Measurements from ENCODE around the gene DAZAP1. TPM values are rescaled to one million over a fixed set of nuclear protein-coding genes. Genes with fewer than 3 reads are reported as not detected.

The DAZAP1 gene
- total RNA-seq, 5 donors from 2014 or later (not counting 1 experiment from before 2014, with no cell fraction given) = 153 to 170 (median 161) TPM

DNA sequence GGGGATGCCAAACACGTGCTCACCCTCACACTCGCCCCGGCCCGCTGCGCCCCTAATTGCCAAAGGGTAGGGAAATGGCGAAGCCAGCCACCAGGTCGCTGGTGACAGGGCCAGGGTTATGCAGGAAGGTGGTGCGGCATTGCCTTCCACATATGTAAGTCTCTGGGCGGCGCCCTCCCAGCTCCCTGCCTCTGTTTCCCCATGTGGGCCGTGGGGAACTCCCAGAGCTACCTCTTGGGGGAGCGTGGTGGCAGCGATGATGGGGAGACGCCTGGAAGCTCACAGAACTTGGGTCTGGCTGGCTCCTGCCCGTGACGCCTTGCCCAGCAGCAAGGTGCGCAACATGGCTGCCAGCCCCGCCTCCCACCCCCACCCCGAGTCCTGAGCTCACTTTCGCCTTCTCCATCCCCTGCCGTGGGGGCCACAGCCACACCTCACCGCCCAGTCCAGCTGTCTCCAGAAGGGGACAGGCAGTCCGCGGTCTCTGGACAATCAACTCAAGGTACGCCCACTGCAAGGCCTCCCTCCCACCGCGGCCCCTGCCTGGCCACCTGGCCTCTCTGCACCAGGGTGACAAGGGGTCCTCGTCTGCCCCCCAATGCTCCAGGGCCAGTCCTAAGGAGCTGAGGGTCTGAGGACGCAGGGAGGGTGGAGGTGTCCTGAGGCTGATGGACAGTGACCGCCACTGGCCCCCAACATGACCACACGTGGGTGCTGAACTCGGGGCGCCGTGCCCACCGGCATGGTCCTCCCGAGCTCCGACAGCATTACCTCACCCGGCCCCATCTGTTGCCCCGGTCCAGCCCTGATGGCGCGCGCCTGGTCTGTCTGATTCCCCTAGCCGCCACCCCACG is 65.1 kb downstream of the DAZAP1 start:
- 66% methylated on average over 18 of the region's 44 CpGs for WGBS (ENCODE audit: insufficient coverage)
- H3K27me3 ChIP-seq (replicated peaks in 1 of 2; ENCODE audit: control insufficient read depth in 2 of 2, extremely low read depth in 1 of 2, insufficient read depth in 2 of 2, low read length in 1 of 2) = peaks cover 0 to 48% of the 10 kb centered on the region in 2 experiments
- no peaks in the 10 kb centered on the region for H3K9me3 ChIP-seq
- ChIA-PET POLR2A (no interaction called here), CTCF (no interaction called here)
- H3K4me1 ChIP-seq (ENCODE audit: control insufficient read depth in 1 of 2, extremely low read depth in 1 of 2, insufficient read depth in 2 of 2, low read length in 2 of 2) = peaks cover 7 to 64% of the 10 kb centered on the region in 2 experiments
- no peak for ATAC-seq (replicated peaks in 1 of 4)
- H3K36me3 ChIP-seq (ENCODE audit: control insufficient read depth in 2 of 2, extremely low read depth in 1 of 2, insufficient read depth in 1 of 2, low read length in 1 of 2) = peaks cover 8 to 12% of the 10 kb centered on the region in 2 donors
- no peak overlapping the region for H3K27ac ChIP-seq (ENCODE audit: low read length)
- Mint-ChIP-seq H3K27ac (no peak overlapping the region), H3K4me3 (peak overlapping the region in 2 of 3 donors; percentile 41 to 78), H3K9me3 (no peaks in the 10 kb centered on the region), H3K36me3 (no peaks in the 10 kb centered on the region), H3K4me1 (peaks cover 16 to 26% (median 18%) of the 10 kb centered on the region in 3 donors), H3K27me3 (peaks cover 0 to 7% of the 10 kb centered on the region in 2 donors)
- H3K4me3 ChIP-seq (ENCODE audit: control insufficient read depth in 1 of 2, extremely low read depth in 1 of 2, low read length in 1 of 2) = no peak overlapping the region
- no peak for DNase-seq

DNA sequence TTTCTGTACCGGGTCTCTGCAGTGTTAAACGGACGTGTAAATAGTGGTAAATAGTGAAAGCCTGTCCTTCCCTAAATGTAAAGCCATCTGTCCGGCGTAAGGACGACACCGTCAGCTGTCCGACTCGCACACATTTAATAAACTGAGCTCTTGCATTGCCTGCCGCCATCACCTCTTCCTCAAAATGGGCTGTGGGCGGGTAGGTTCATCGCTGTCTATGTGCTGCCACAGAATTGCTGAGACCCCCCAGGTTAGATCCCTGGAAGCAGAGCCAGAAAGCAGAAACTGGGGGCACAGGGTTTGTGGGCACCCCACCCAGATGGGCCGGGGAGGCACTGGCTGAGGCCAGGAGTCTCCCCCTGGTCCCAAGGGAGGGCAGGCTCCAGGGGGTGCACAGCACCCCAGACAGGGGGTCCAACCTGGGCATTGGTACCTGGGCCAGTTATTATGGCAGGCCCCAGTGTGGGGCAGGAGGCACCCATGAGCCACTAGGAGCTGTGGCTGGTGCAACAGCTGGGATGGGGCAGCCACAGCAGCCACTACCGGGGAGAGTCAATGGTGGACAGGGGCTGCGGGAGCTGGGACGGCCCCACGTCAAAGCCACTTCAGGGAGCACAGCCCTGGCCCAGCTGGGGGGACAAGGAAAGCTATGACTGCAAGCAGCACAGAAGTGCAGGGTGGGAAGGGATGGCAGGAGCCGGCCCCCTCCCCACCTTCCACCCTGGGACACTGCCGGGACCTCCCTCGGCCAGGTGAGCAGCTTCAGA is 65.9 kb downstream of the DAZAP1 start:
- Mint-ChIP-seq H3K27ac (no peak overlapping the region), H3K9me3 (no peaks in the 10 kb centered on the region), H3K4me1 (peaks cover 19 to 28% (median 24%) of the 10 kb centered on the region in 3 donors), H3K36me3 (no peaks in the 10 kb centered on the region), H3K27me3 (peaks cover 0 to 6% of the 10 kb centered on the region in 2 donors), H3K4me3 (peak overlapping the region in 2 of 3 donors; percentile 21 to 35)
- no peak for DNase-seq
- CTCF ChIA-PET = no interaction called here
- peaks cover 6 to 65% of the 10 kb centered on the region in 2 experiments for H3K4me1 ChIP-seq (ENCODE audit: control insufficient read depth in 1 of 2, extremely low read depth in 1 of 2, insufficient read depth in 2 of 2, low read length in 2 of 2)
- POLR2A ChIA-PET = no interaction called here
- H3K27ac ChIP-seq (ENCODE audit: low read length) = no peak overlapping the region
- no peak overlapping the region for H3K4me3 ChIP-seq (ENCODE audit: control insufficient read depth in 1 of 2, extremely low read depth in 1 of 2, low read length in 1 of 2)
- no peaks in the 10 kb centered on the region for H3K9me3 ChIP-seq
- ATAC-seq (replicated peaks in 1 of 4) = no peak
- H3K27me3 ChIP-seq (replicated peaks in 1 of 2; ENCODE audit: control insufficient read depth in 2 of 2, extremely low read depth in 1 of 2, insufficient read depth in 2 of 2, low read length in 1 of 2) = peaks cover 0 to 42% of the 10 kb centered on the region in 2 experiments
- H3K36me3 ChIP-seq (ENCODE audit: control insufficient read depth in 2 of 2, extremely low read depth in 1 of 2, insufficient read depth in 1 of 2, low read length in 1 of 2) = peaks cover 8 to 12% of the 10 kb centered on the region in 2 donors
- WGBS (ENCODE audit: insufficient coverage) = 96% methylated on average over 6 of the region's 20 CpGs

DNA sequence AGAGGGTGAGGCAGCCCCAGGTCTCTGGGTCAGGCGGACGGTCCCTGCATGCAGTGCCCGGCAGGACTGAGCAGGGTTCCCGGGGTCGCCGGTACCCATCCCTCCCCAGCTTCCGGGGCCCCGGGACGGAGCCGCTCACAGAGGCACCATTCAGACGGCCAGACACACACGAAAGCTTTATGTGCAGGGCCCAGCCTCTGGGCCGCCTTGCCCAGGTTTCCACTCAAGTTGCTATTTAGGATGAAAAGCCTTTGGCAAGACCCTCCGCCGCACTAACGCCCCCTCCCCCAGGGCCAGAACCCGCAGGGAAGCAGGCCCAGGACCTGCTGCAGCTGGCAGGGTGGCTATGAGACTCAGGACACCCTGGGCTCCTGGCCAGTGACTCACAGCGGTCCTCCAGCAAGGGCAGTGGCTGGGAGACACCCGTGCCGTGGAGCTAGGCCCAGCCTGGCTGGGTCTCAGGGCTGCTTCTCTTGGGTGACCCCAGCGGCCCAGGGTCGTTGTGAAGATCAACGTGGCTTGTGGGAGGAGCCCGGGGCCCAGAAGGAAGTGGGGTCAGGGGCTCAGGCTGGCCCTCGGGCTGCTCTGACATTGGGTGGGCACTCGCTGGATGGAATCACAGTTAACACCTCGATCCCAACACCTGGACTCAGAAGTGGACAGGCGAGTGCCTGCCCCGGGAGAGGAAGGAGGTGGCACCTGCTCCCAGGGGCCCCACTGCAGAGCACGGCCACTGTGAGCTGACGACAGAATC is 66.8 kb downstream of the DAZAP1 start:
- Mint-ChIP-seq H3K4me3 (no peak overlapping the region), H3K4me1 (peaks cover 22 to 32% (median 30%) of the 10 kb centered on the region in 3 donors), H3K27ac (no peak overlapping the region), H3K27me3 (peaks cover 0 to 6% of the 10 kb centered on the region in 2 donors), H3K36me3 (no peaks in the 10 kb centered on the region), H3K9me3 (no peaks in the 10 kb centered on the region)
- POLR2A ChIA-PET = no interaction called here
- DNase-seq = no peak
- peaks cover 8 to 12% of the 10 kb centered on the region in 2 donors for H3K36me3 ChIP-seq (ENCODE audit: control insufficient read depth in 2 of 2, extremely low read depth in 1 of 2, insufficient read depth in 1 of 2, low read length in 1 of 2)
- WGBS (ENCODE audit: insufficient coverage) = 93% methylated on average over 26 of the region's 31 CpGs
- H3K27me3 ChIP-seq (replicated peaks in 1 of 2; ENCODE audit: control insufficient read depth in 2 of 2, extremely low read depth in 1 of 2, insufficient read depth in 2 of 2, low read length in 1 of 2) = peaks cover 0 to 38% of the 10 kb centered on the region in 2 experiments
- H3K4me3 ChIP-seq (ENCODE audit: control insufficient read depth in 1 of 2, extremely low read depth in 1 of 2, low read length in 1 of 2) = no peak overlapping the region
- peaks cover 9 to 64% of the 10 kb centered on the region in 2 experiments for H3K4me1 ChIP-seq (ENCODE audit: control insufficient read depth in 1 of 2, extremely low read depth in 1 of 2, insufficient read depth in 2 of 2, low read length in 2 of 2)
- H3K9me3 ChIP-seq = no peaks in the 10 kb centered on the region
- ATAC-seq (replicated peaks in 1 of 4) = no peak
- CTCF ChIA-PET = no interaction called here
- H3K27ac ChIP-seq (ENCODE audit: low read length) = no peak overlapping the region

DNA sequence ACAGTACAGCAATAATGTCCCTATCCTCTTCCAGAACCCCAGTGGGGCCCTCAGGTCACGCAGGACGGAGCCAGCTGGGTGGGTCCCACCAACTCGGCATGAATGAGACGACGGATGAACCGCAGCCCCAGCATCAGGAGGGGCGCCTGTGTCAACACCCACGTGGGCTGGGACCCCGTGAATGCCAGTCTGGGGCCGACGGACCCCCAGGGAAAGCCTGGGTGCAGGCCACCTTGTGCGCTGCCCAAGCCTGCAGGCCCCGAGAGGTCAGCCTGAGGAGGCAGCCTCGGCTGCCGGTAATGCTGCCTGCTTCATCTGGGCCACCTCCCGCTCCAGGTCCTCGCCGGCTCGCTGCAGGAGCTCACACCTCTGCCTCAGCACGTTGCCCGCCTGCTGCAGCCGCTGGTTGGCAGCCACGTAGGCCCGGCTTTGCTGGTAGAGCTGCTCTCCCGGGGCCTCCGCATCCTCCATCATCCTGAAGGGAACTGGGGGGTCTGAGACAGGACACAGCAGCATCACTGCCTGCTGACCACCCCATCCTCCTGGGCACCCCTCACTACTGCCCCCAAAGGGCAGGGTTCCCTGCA is 67.5 kb downstream of the DAZAP1 start:
- WGBS (ENCODE audit: insufficient coverage) = 94% methylated on average over 23 of the region's 26 CpGs
- ChIA-PET POLR2A (no interaction called here), CTCF (interaction anchor here in 1 of 2 donors (0.6 kb wide), 1 partner anchor 121 kb away, joined by 4 read pairs; no protein-coding TSS in a partner anchor)
- H3K4me1 Mint-ChIP-seq = peaks cover 23 to 35% (median 33%) of the 10 kb centered on the region in 3 donors
- no peak overlapping the region for H3K27ac Mint-ChIP-seq
- H3K9me3 ChIP-seq = no peaks in the 10 kb centered on the region
- ATAC-seq (replicated peaks in 1 of 4) (no peak), DNase-seq (no peak)
- H3K4me3 Mint-ChIP-seq = no peak overlapping the region
- H3K27me3 ChIP-seq (replicated peaks in 1 of 2; ENCODE audit: control insufficient read depth in 2 of 2, extremely low read depth in 1 of 2, insufficient read depth in 2 of 2, low read length in 1 of 2) = peaks cover 0 to 38% of the 10 kb centered on the region in 2 experiments
- no peak overlapping the region for H3K27ac ChIP-seq (ENCODE audit: low read length)
- no peak overlapping the region for H3K4me3 ChIP-seq (ENCODE audit: control insufficient read depth in 1 of 2, extremely low read depth in 1 of 2, low read length in 1 of 2)
- H3K4me1 ChIP-seq (ENCODE audit: control insufficient read depth in 1 of 2, extremely low read depth in 1 of 2, insufficient read depth in 2 of 2, low read length in 2 of 2) = peaks cover 9 to 66% of the 10 kb centered on the region in 2 experiments
- no peaks in the 10 kb centered on the region for H3K9me3 Mint-ChIP-seq
- peaks cover 0 to 6% of the 10 kb centered on the region in 2 donors for H3K27me3 Mint-ChIP-seq
- peaks cover 8 to 12% of the 10 kb centered on the region in 2 donors for H3K36me3 ChIP-seq (ENCODE audit: control insufficient read depth in 2 of 2, extremely low read depth in 1 of 2, insufficient read depth in 1 of 2, low read length in 1 of 2)
- H3K36me3 Mint-ChIP-seq = no peaks in the 10 kb centered on the region

DNA sequence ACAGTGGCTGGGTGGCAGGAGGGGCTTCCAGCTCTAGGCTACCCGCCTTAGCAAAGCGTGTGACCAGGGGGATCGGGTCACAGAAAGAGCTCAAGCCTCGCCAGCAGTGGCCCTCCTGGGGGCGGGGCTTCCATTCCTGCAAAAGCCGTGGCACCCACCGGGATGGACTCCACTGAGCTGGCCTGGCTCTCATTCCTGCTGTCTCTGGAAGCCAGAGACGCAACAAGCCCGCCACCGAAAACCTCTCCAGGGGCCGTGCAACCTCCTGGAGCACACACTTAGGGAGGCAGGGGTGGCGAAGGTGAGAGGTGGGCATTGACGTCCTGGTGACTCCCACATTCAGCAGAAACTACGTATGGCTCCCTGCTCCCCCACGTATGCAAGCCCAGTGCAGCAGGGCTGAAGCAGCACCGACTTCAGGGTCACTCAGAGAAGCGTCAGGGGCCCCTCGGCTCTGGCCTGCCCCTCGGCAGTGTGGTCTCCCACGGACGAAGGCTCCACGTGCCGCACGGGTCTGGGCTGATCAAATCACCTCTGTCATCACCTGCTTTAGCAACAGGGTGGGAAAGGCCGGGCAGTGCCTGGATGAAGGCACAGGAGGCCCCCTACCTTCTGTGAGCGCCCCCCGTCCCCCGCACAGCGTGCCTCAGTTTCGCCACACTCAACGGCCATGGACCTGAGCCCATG is 68.5 kb downstream of the DAZAP1 start:
- no peak overlapping the region for H3K4me3 ChIP-seq (ENCODE audit: control insufficient read depth in 1 of 2, extremely low read depth in 1 of 2, low read length in 1 of 2)
- H3K27ac ChIP-seq (ENCODE audit: low read length) = no peak overlapping the region
- CTCF ChIA-PET = interaction anchor here in 1 of 2 donors (0.6 kb wide), 1 partner anchor 120 kb away, joined by 4 read pairs; no protein-coding TSS in a partner anchor
- Mint-ChIP-seq H3K27ac (no peak overlapping the region), H3K27me3 (peaks cover 0 to 4% of the 10 kb centered on the region in 2 donors), H3K36me3 (no peaks in the 10 kb centered on the region), H3K9me3 (no peaks in the 10 kb centered on the region), H3K4me3 (no peak overlapping the region), H3K4me1 (peaks cover 22 to 33% (median 32%) of the 10 kb centered on the region in 3 donors)
- H3K9me3 ChIP-seq = no peaks in the 10 kb centered on the region
- peaks cover 0 to 29% of the 10 kb centered on the region in 2 experiments for H3K27me3 ChIP-seq (replicated peaks in 1 of 2; ENCODE audit: control insufficient read depth in 2 of 2, extremely low read depth in 1 of 2, insufficient read depth in 2 of 2, low read length in 1 of 2)
- DNase-seq = no peak
- 96% methylated on average over 27 of the region's 31 CpGs for WGBS (ENCODE audit: insufficient coverage)
- ATAC-seq (replicated peaks in 1 of 4) = no peak
- H3K4me1 ChIP-seq (ENCODE audit: control insufficient read depth in 1 of 2, extremely low read depth in 1 of 2, insufficient read depth in 2 of 2, low read length in 2 of 2) = peaks cover 7 to 56% of the 10 kb centered on the region in 2 experiments
- POLR2A ChIA-PET = no interaction called here
- peaks cover 8 to 12% of the 10 kb centered on the region in 2 donors for H3K36me3 ChIP-seq (ENCODE audit: control insufficient read depth in 2 of 2, extremely low read depth in 1 of 2, insufficient read depth in 1 of 2, low read length in 1 of 2)

All from T-cell (primary cell).